Thoracic aorta (tissue), 2 donors: ENCODE data around the gene STRIP2. TPM values are rescaled to one million over a fixed set of nuclear protein-coding genes. Genes with fewer than 3 reads are reported as not detected.

ENCODE experiments used
- ATAC-seq: fragments of 150-250 bp; one replicate; pipeline ENCODE4 v1.8.0; 2017; ENCODE audit warnings: low read depth; ENCODE audit not compliant: insufficient number of reproducible peaks, low FRiP score
- DNase-seq: peaks from one replicate; pipeline ENCODE4 v3.0.0-alpha.2; 2020; ENCODE audit warnings: low spot score
- H3K27ac ChIP-seq, 2 donors: fragments of 200-600 bp; sonication (generic); 1 replicate in 1 of 2; 2 replicates in 1 of 2; pipeline ENCODE4 v1.5.1; 2016; ENCODE audit warnings: mild to moderate bottlenecking in 2 of 2, moderate library complexity in 2 of 2
- H3K27me3 ChIP-seq: fragments of 200-600 bp; sonication (generic); replicated peaks from 2 replicates; pipeline ENCODE4 v1.6.0; 2016; ENCODE audit warnings: mild to moderate bottlenecking; ENCODE audit not compliant: insufficient read depth
- H3K36me3 ChIP-seq: fragments of 200-600 bp; sonication (generic); one replicate; pipeline ENCODE4 v1.5.1; 2016
- H3K4me1 ChIP-seq, 2 donors: fragments of 200-600 bp; sonication (generic); 1 replicate in 1 of 2; 2 replicates in 1 of 2; pipeline versions ENCODE4 v1.5.1 to v1.6.0; 2016; ENCODE audit warnings: low read depth in 2 of 2, mild to moderate bottlenecking in 1 of 2; ENCODE audit not compliant: control insufficient read depth in 1 of 2
- H3K4me3 ChIP-seq: fragments of 200-600 bp; sonication (generic); 2 replicates; pipeline ENCODE4 v1.5.1; 2016; ENCODE audit warnings: mild to moderate bottlenecking
- H3K9me3 ChIP-seq: fragments of 200-600 bp; sonication (generic); 2 replicates; pipeline ENCODE4 v1.5.1; 2016
- CTCF ChIP-seq: fragments of 200-600 bp; sonication (generic); IDR thresholded peaks from one replicate; pipeline ENCODE4 v1.5.1; 2019; ENCODE audit warnings: antibody characterized with exemption
- total RNA-seq, 2 donors: library from RNA; depleted of rRNA; stranded (reverse); fragments of >200 nt; gene quantifications; one replicate each; pipeline versions ENCODE4 v1.1.0 to v1.2.3, GENCODE V29; 2016

STRIP2 gene
- total RNA-seq, 2 donors from 2014 or later = 1.1 TPM; not detected in 1

DNA sequence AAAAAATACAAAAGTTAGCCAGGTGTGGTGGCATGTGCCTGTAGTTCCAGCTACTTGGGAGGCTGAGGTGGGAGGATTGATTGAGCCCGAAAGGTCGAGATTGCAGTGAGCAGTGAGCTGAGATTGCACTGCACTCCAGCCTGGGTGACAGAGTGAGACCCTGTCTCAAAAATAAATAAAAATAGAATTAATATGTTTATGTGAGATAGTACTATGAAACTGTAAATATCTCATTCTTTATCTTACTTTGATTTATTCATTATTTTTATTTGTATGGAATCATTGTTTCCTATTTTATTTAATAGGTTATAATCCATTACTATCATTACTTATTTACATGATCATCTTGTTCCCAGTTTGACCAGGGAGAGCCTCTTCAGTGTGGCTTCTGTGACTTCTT, 41.0 kb upstream of the STRIP2 start:
- Histone ChIP-seq H3K27ac (no peak overlapping the region), H3K4me3 (no peak overlapping the region), H3K36me3 (no peaks in the 10 kb centered on the region), H3K27me3 (no peaks in the 10 kb centered on the region), H3K4me1 (no peaks in the 10 kb centered on the region), H3K9me3 (no peaks in the 10 kb centered on the region)
- no peak for ATAC-seq
- TF ChIP-seq CTCF = no peak
- DNase-seq = no peak

- Histone ChIP-seq H3K9me3 (no peaks in the 10 kb centered on the region), H3K36me3 (no peaks in the 10 kb centered on the region), H3K27ac (no peak overlapping the region), H3K4me1 (no peaks in the 10 kb centered on the region), H3K27me3 (no peaks in the 10 kb centered on the region), H3K4me3 (no peak overlapping the region)
- DNase-seq (no peak), ATAC-seq (no peak)
- TF ChIP-seq CTCF = no peak
These were observed 40.1 kb upstream of the STRIP2 start for GRCh38 chr7:129394101-129394500.

DNA sequence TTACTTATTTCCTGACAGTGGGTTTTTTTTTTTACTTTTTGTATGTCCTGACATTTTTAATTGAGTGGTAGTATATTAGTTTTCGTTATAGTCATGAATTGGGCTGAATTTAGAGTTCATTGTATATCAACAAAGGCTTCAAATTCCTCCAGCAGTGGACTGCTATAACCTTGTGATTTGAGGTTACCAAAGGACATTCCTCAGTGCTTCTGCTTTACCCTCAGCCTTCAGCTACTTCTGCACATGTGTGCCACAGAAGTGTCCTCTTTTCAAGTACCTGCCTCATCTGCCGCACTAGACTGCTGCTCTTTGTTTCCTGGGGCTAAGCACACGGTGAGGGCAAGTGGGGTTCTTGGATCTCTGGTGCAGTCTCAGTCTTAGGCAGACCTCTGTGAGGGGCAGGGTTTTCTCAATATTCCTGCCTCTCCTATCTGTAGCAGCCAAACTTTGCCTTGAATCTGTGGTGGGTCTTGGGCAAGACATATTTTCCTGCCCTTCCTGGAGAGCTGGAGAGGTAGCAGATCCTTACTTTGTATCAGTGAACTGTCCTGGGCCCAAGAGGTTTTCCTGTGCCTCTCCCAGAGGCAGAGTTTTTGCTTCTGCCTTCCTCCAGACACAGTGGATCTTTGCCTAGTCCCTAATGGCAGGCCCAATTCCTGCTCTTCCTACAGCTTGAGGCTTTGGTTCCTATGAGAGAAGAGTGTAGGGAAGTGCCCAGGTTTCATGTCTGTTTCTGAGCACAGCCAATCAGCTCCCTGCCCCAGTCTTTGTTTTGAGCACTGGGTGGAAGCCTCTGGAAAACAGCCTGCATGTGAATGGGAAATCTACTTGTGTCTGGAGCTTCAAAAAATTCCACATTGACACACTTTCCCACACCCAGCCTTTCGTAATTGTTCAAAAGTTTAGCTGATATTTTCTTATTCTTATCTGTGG, 39.0 kb upstream of the STRIP2 start:
- Histone ChIP-seq H3K9me3 (no peaks in the 10 kb centered on the region), H3K27ac (no peak overlapping the region), H3K36me3 (no peaks in the 10 kb centered on the region), H3K27me3 (no peaks in the 10 kb centered on the region), H3K4me3 (no peak overlapping the region), H3K4me1 (no peaks in the 10 kb centered on the region)
- ATAC-seq (no peak), DNase-seq (no peak)
- TF ChIP-seq CTCF = no peak

DNA sequence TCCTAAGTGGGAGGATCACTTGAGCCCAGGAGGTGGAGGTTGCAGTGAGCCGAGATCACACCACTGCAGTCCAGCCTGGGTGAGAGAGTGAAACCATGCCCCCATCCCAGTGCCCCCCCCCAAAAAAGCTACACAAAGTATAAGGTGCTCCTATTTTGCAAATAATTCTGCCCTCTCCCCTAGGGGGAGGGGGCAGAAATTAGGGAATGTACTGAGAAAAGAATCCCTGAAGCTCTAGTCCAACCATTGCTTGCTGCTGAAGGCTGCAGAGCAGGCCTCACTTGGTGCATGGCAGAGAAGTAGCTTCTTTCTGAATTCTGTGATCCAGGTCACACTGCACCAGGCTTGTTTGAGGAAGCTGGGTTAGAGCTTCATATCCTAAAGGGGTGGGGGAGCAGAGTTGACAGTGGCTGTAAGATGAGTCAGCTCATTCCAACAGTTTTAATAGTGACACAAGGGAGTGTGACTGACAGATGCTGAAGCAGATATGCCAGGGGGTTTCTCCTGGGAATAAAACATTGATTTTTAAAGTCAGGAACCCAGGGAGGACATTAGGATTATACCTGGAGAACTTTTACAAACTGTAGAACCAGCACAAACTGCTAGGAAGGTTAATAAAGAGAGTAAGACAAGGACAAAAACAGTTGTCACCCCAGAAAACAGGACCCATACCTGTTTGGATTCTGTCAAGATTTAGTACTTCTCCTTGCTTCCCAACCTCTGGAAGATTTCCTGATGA, 32.8 kb upstream of the STRIP2 start:
- Histone ChIP-seq H3K27me3 (no peaks in the 10 kb centered on the region), H3K9me3 (no peaks in the 10 kb centered on the region), H3K4me3 (no peak overlapping the region), H3K27ac (no peak overlapping the region), H3K36me3 (peaks cover 8% of the 10 kb centered on the region), H3K4me1 (no peaks in the 10 kb centered on the region)
- no peak for TF ChIP-seq CTCF
- ATAC-seq (no peak), DNase-seq (no peak)
